DOHH2 (cell line): ENCODE measurements around the gene CMTR1.

ENCODE experiments used
- H3F3A ChIP-seq: fragments of 200-600 bp; sonication (generic), shearing (Covaris generic); 2 replicates; pipeline ENCODE4 v1.6.0; 2016; ENCODE audit warnings: antibody characterized with exemption, mild to moderate bottlenecking; ENCODE audit not compliant: control insufficient read depth, insufficient read depth
- H3K27ac ChIP-seq: fragments of 200-600 bp; sonication (generic); 2 replicates; pipeline ENCODE4 v1.5.1; 2014; ENCODE audit warnings: low read depth, mild to moderate bottlenecking, low read length, moderate library complexity
- H3K27me3 ChIP-seq: fragments of 200-600 bp; sonication (generic); 2 replicates; pipeline ENCODE4 v1.6.1; 2014; ENCODE audit warnings: mild to moderate bottlenecking, low read length, mixed read lengths; ENCODE audit not compliant: control insufficient read depth
- H3K36me3 ChIP-seq: fragments of 200-600 bp; sonication (generic); 2 replicates; pipeline ENCODE4 v1.6.1; 2014; ENCODE audit warnings: mild to moderate bottlenecking, low read length, moderate library complexity, mixed read lengths; ENCODE audit not compliant: control insufficient read depth
- H3K4me1 ChIP-seq: fragments of 200-600 bp; sonication (generic); 2 replicates; pipeline ENCODE4 v1.6.1; 2014; ENCODE audit warnings: mild to moderate bottlenecking, low read length, mixed read lengths; ENCODE audit not compliant: control insufficient read depth
- H3K4me2 ChIP-seq: fragments of 200-600 bp; sonication (generic); 2 replicates; pipeline ENCODE4 v1.6.0; 2014; ENCODE audit warnings: mild to moderate bottlenecking, low read length, moderate library complexity
- H3K4me3 ChIP-seq: fragments of 200-600 bp; sonication (generic); 2 replicates; pipeline ENCODE4 v1.5.1; 2014; ENCODE audit warnings: mild to moderate bottlenecking, low read length, mixed read lengths
- H3K79me2 ChIP-seq: fragments of 200-600 bp; sonication (generic); 2 replicates; pipeline ENCODE4 v1.6.1; 2014; ENCODE audit warnings: mild to moderate bottlenecking, low read length, mixed read lengths; ENCODE audit not compliant: control insufficient read depth
- H3K9me2 ChIP-seq: fragments of 200-600 bp; sonication (generic); replicated peaks from 2 replicates; pipeline ENCODE4 v1.6.1; 2014; ENCODE audit warnings: mild to moderate bottlenecking, low read length, mixed read lengths; ENCODE audit not compliant: control insufficient read depth
- H3K9me3 ChIP-seq: fragments of 200-600 bp; sonication (generic); 2 replicates; pipeline ENCODE4 v1.6.1; 2014; ENCODE audit warnings: antibody characterized with exemption, low read length, mixed read lengths; ENCODE audit not compliant: control insufficient read depth, insufficient read depth
- H4K20me1 ChIP-seq: fragments of 200-600 bp; sonication (generic); 2 replicates; pipeline ENCODE4 v1.6.0; 2014; ENCODE audit warnings: low read depth, mild to moderate bottlenecking, antibody characterized with exemption, low read length, moderate library complexity; ENCODE audit not compliant: control insufficient read depth, insufficient read depth
- CTCF ChIP-seq: fragments of 200-600 bp; sonication (generic); IDR thresholded peaks from one replicate; pipeline ENCODE4 v1.5.1; 2014; ENCODE audit warnings: antibody characterized with exemption, mild to moderate bottlenecking, low read depth, low read length; ENCODE audit not compliant: poor library complexity, severe bottlenecking
- EZH2phosphoT487 ChIP-seq: fragments of 200-600 bp; sonication (generic); IDR thresholded peaks from 2 replicates; pipeline ENCODE4 v1.6.1; 2017; ENCODE audit warnings: borderline replicate concordance, mild to moderate bottlenecking, antibody characterized with exemption, low read length, moderate library complexity, mixed read lengths

The CMTR1 gene

GRCh38 chr6:37524025-37524969 is 91.3 kb downstream of the CMTR1 start:
- Histone ChIP-seq H3K27ac (no peak overlapping the region), H4K20me1 (no peaks in the 10 kb centered on the region), H3F3A (no peaks in the 10 kb centered on the region), H3K36me3 (no peaks in the 10 kb centered on the region), H3K9me2 (no peaks in the 10 kb centered on the region), H3K79me2 (no peaks in the 10 kb centered on the region), H3K27me3 (peaks cover 44% of the 10 kb centered on the region), H3K9me3 (no peaks in the 10 kb centered on the region), H3K4me3 (no peak overlapping the region), H3K4me2 (no peak overlapping the region), H3K4me1 (no peaks in the 10 kb centered on the region)
- no peak for TF ChIP-seq EZH2phosphoT487
- TF ChIP-seq CTCF, result no peak

GRCh38 chr6:37524970-37525318 is 91.9 kb downstream of the CMTR1 start:
- no peaks in the 10 kb centered on the region for H3K79me2 ChIP-seq
- H3K27ac ChIP-seq, result no peak overlapping the region
- no peaks in the 10 kb centered on the region for H3F3A ChIP-seq
- H3K27me3 ChIP-seq, result peaks cover 44% of the 10 kb centered on the region
- no peak overlapping the region for H3K4me2 ChIP-seq
- no peaks in the 10 kb centered on the region for H3K9me2 ChIP-seq
- no peak overlapping the region for H3K4me3 ChIP-seq
- H3K36me3 ChIP-seq, result no peaks in the 10 kb centered on the region
- H4K20me1 ChIP-seq, result no peaks in the 10 kb centered on the region
- H3K4me1 ChIP-seq, result no peaks in the 10 kb centered on the region
- no peak for TF ChIP-seq CTCF
- TF ChIP-seq EZH2phosphoT487, result no peak
- no peaks in the 10 kb centered on the region for H3K9me3 ChIP-seq

GRCh38 chr6:37525460-37526357 is 92.7 kb downstream of the CMTR1 start:
- Histone ChIP-seq H3K4me2 (no peak overlapping the region), H3K9me3 (no peaks in the 10 kb centered on the region), H3K4me3 (no peak overlapping the region), H3K27me3 (peaks cover 45% of the 10 kb centered on the region), H3F3A (no peaks in the 10 kb centered on the region), H3K79me2 (no peaks in the 10 kb centered on the region), H3K9me2 (no peaks in the 10 kb centered on the region), H3K4me1 (no peaks in the 10 kb centered on the region), H3K36me3 (no peaks in the 10 kb centered on the region), H3K27ac (no peak overlapping the region), H4K20me1 (no peaks in the 10 kb centered on the region)
- TF ChIP-seq CTCF (no peak), EZH2phosphoT487 (no peak)
